Measurements from ENCODE around the gene BCAS1.

BCAS1 gene

DNA sequence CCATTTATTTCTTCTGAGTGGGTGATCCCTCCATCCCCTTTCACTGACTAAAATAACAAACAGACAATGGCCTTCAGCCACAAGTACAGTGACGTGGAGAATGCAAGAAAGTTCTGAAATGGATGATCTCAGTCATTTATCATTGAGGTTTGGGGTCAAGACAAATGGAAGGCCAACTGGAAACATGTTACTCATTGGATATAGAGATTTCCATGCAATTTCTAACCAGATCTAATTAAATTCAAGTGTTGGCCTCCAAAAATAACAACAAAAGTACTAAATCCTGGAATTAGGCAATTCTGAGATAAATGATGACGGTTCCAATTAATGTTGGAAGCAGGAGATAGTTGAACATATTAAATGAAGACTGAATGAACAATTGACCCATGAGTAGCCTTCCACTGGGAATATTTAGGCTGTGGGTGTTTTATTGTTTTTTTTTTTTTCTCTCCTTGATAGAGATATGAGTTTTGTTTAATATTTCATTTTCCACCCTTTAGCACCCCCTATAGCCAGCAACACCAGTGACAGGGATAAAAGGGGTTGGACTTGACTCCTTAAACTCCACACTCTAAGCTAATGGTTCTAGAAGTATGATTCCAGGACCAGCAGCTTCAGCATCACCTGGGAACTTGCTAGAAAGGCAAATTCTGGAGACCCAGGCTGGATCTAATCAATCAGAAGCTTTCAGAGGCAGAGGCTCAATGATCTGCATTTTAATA, 112.8 kb downstream of the BCAS1 start:
- no peak for DNase-seq

DNA sequence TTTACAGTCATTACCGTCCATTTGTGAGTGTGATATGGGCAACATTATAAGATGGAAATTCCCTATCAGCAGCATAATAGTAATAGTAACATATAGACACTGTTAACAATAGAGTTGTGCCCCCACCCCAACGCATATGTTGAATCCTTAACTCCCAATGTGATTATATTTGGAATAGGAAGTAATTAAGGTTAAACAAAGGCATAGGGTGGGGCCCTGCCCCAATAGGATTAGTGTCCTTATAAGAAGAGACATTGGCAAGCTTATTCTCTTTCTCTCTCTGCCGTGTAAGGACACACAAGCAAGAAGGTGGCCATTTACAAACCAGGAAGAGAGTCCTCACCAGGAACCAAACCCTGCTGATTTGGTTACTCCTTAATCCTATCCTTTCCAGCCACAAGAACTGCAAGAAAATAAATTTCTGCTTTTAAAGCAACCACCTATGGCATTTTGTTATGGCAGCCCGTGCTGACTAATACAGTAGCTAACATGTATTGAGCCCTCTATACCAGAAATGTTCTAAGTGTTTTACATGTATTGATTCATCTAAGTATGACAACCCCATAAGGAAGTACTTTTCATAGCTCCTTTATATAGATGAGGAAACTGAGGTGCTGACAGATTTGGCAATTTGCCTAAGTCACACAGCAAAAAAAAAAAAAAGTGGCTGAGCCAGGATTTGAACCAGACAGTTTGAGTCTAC, 114.2 kb downstream of the BCAS1 start:
- no peak for DNase-seq

DNA sequence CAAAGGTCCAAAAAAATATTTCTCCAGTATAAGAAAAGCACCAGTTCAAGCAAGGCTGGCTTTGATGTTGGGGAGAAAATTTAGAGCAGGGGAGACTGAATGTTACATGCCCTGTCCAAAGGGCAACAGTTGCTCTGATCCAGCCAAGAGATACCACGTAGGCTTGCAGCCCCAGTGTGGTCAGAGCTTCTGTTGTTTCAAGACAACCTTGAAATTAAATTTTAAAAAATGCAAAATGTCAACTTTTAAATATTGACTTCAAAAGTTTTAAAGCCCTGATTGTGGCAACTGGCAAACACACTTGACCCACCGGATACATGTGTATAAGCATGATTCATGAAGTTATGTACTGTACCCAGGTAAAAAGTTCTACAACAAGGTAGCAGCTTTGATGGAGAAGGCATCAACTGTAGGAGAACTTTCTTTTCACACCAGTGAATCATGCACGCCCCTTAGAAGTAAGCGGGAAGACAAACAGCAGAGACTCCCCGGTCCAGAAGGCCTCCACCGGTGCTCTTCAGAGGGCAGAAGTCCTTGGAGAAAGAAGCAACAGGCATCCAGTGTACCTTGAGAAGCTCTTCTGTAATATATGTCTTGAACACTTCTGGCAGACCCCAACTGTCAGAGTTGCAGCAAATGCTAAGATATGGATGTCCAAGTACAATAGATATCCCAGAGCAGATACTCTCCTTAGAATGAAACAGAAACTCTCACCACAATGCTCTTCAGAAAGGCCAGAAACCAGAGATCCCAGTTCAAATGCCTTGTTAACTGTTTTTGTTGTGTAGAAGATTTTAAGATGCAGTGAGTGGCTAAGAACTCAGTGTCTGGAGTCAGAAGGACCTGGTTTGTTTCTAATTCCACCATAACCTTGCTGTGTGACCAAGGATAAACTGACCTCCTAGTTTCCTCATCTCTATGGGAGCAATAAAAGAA, 115.4 kb downstream of the BCAS1 start:
- DNase-seq = no peak

DNA sequence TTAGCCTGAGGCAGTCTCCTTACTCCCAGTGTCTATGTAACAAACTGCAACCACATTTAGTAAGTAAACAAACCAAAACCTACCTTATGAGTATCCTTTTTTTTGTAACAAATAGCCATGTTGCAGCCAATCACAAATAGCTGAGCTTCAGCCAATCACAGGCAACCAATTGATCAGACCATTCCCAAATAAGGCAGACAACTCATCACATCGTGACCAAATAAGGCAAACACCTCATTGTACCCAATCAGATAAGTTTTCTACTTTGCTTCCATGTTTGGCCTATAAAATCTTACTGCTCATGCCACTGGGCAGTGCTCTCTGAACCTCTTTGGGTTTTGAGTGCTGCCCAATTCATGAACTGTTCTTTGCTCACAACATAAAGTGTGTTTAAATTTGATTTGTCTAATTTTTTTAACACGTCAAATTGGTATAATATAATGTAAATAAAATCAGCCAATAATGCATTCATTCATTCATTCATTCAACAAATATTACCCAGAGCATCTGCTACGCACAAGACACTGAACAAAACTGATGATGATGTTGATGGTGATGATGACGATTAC, 117.8 kb downstream of the BCAS1 start:
- no peak for DNase-seq

DNA sequence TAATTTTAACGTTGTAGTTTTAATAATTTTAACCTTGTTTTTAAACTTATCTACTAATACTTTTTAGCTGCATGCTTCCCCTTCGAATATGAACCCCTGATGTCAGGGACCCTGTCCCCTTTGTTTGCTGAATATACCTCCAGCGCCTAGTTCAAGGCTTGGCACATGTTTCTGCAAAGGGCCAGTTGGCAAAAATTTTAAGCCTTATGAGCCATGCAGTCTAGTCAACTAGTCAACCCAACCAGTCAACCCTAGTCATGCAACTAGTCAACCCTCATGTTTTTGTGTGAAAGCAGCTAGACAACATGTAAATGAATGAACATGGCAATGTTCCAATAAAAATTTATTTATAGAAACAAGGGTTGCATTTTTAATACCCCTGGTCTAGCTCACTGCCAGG, 119.8 kb downstream of the BCAS1 start:
- DNase-seq = no peak

DNA sequence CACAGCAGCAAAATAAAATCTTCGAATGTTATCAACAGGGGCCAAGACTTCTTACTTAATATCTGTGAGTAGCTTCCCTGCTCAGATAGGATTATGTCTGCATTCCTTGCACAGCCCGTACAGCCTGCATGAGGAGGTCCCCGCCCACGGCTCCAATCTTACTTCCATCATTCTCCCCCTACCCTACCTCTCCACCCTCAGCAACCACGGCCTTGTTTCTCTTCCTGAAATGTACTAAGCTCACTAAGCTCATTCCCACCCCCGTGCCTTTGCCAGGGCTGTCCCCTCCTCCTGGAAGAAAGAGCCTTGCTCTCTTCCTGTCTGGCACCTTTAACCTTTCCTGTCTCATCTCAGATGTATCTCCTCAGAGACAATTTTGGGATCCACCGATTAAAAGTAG, 120.4 kb downstream of the BCAS1 start:
- DNase-seq = no peak

DNA sequence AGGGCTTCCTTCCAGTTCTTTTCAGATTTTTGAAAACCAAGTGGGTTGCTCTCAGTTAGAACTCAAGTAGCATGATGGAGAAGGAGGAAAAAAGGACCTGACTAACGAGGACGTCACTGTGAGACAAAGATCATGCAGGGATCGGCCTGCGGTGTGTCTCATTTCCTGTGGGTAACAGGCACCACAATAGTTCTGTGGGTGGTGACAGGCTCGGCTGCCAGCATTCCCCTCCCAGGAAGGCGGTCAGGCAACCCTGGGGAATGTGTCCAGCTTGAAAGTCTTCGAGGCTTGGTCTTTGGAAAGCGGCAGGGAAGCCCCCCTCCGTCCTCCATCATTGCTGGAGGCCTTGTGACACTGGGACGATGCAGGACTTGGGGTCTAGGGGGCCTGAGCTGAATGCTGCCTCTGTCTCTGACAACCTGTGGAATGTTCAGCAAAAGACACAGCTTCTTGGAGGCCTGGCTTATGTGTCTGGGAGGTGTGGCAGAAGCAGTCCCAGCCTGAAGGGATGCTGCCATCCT, 121.0 kb downstream of the BCAS1 start:
- peak; percentile 78 for DNase-seq

DNA sequence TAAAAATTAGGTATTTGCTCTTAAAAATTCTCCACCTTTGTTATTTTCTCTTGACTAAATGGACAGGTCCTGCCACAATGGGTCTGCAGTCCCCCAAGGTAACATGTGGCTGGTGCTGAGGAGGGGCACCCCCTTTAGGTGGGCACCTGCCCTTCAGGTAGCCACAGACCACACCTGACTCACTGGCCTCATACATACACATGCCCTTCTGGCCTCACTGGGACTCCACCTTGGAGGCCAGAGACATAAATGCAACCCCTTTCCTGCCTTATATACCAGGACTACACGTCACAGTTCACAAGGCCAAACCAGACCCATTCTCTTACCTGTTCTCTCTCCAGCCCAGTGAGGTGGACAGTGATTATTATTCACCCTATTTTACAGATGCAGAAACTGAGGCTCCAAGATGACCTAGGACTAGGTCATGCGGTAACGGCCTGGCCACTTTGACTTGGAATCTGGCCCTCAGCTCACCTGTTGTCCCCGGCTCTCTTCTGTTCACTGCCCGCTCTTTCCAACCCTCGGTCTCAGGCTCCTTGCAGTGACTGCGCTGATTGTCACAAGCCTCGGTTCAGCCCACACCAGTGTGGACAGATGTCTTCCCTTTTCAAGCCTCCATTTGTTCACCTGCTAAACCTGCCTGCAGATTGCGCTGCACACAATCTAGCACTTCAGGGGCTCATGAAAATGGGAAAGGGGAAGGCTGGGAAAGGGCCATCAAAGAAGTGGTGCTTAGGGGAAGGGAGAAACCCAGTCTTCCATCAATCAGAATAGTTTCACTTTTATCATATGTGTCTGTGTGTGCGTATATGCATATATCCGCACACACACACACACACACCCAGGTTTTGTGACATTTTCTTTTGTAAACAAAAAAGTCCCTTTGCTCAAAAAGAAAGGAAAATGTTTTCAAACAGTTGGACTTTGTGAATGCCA, 121.7 kb downstream of the BCAS1 start:
- peak; percentile 8 for DNase-seq

DNA sequence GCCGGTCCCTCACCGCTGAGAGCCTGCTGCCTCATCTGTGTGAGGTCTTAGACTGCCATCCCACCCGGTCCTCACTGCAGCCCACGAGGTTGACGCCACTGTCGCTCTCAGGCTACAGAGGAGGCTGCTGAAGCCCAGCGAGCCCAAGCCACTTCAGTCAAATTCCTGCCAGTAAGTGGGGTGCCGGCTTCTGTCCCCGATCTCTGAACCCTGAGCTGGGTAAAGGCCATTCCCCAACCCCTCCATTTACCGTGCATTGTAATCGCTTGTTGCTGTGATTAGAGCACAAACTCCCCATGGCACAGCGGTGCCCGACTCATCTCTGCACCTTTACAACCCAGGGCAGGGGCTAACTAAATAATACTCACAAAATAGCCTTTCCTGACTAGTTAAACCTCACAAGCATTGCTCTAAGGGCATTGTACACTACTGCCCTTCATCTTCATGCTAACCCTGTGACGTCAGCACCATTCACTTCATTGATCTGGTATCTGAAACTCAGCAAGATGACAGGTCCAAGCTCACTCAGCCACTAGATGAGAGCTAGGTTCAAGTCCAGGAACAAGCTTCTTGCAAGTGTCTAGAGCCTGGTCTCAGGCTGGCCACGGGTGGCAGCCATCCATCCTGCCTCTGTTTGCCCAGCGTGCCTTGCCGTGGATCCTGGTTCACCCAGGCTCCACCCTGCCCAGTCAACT, 122.7 kb downstream of the BCAS1 start:
- DNase-seq = no peak

DNA sequence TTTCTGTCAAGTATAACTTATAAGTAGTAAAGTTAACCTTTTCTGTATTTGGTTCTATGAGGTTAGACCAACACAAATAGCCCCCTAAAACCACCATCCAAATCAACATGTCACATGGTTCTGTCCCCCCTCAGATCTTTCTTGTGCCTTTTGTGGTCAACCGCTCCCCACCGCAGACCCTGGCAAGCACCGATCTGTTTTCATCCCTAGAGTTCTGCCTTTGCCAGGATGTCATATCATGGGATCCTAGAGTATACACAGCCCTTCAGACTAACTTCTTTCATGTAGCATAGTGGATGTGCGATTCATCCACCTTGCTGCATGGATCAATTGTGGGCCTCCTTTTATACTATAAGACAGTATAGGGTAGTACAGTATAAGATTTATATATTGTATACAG, 124.3 kb downstream of the BCAS1 start:
- DNase-seq = no peak

DNA sequence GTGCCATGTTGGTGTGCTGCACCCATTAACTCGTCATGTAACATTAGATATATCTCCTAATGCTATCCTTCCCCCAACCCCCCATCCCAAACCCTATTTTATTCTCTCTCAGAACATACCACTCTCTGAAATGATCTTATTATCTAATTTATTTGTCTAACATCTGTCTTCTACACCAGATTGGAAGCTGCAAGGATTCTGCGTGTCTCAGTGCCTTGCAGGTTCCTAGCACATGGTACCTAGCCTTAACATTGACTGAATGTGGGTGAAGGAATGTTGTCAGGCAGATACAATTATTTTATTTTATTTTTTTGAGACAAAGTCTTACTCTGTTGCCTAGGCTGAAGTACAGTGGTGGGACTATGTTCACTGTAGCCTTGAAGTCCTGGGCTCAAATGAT, 124.9 kb downstream of the BCAS1 start:
- no peak for DNase-seq

DNA sequence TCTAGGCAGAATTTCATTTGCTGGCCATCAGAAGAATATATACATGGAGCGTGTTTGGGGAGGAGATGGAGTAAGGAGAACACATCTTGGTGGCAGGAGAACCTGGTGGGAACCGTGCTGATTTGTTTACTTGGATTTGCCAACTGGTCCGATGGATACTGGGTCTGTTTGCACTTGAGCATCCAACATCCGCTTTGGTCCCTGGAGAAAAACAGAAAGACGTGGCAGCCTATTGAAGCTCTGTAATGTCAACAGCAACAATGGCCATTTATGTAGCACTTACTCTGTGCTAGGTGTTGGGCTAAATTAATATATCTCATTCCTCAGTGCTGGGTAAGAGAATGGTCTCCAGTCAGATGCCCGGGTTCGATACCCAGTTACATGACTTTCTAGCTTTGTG, 125.6 kb downstream of the BCAS1 start:
- DNase-seq = no peak

DNA sequence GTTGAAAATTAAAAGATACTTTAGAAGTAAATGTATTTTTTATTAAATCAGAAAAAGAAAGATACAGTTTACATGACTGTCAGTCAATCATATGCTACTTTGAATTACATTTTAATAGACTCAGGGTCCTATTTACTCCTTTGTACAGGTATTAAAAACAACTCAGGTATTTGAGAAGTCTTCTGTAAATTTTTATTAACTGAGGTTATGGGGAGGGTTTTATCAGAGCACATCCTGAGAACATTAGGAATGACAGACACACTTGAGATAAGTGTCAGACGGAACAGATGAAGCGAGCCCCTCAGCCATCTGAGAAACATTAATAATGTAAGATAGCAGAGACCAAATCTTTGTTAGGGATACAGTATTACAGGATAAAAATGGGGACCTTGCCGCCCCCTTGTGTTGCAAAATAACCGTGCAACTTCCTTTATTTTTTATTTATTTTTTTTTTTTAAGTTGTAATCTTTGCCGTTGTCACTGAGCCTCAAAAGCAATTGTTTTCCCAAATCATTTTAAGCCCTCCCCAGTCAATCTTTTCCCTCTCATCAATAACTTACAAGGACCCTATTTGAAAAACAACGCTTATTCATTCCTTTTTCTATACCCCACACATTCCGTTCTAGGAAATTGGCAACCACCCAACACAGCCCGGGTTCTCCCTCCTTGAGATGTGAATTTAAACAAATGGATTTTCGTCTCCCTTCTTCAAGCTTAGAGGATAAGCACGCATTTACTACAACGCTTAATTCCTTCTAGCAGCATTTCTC, 126.7 kb downstream of the BCAS1 start:
- DNase-seq = peak; percentile 9

DNA sequence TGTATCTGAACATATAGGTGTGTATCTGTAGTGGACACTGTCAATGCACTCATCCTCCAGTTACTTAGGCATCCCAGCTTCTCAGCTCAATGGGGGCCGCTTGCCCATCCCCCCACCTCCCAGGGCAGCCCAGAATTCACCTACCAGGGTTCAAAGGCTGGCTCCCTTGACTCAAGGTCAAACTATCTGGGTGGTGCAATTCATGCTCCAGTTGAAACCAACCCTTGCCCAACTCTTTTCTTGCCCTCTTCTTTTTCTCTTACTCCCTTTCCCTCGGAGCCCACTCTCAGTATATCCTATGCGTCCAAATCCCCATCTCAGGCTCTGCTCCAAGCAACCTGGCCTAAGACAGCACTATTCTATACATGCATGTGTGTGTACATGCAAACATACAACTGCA, 127.4 kb downstream of the BCAS1 start:
- DNase-seq = no peak

DNA sequence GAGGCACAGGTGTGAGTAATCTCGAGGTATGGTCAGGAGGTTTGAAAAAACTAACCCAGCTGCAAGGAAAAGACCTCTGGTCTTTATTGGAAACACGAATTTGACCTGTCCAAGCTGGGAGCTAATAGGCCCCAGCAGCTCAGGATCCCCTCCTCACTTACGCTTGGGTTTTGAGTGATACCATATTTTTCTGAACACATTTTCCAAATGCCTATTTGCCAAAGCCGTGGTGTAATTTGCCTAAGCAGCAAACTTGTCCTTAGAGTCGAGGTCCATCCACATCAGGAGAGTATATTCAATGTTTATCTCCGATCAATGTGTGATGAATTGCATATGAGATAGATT, 128.0 kb downstream of the BCAS1 start:
- no peak for DNase-seq

DNA sequence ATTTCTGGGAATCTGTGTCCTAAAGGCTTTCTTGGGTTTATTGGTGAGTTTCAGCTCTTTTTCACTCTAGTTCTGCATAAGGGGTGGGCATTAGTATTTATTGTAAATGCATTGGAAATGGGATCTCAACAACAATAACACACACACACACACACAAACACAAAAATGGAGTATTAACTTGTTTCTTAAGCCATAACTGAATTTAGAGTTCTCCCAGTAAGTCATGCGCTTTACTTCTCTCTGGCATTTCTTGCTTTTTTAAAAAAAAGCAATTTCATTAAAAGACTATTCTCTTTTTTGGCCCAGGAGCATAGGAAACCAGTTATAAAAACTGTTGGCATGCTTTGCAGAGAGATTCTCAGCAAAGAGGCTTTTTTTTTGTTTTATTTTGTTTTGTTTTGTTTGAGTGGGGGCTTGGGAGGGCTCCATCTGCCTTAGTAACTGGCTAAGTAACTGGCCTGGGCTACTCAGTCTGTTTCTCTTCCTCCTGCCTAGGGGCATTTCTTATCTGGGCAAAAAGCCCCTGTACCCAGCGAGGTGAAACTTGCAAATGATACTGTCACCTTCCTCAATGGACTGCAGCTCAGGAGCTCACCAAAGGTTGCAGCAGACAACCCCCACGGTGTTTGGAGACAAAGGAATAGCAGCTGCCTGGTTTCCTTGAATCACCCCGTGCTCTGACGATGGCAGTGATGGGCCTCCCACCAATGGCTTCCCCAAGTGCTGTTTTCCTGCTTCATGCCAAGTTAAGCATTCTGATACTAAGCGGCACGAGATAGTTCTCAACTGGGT, 128.5 kb downstream of the BCAS1 start:
- DNase-seq = no peak

DNA sequence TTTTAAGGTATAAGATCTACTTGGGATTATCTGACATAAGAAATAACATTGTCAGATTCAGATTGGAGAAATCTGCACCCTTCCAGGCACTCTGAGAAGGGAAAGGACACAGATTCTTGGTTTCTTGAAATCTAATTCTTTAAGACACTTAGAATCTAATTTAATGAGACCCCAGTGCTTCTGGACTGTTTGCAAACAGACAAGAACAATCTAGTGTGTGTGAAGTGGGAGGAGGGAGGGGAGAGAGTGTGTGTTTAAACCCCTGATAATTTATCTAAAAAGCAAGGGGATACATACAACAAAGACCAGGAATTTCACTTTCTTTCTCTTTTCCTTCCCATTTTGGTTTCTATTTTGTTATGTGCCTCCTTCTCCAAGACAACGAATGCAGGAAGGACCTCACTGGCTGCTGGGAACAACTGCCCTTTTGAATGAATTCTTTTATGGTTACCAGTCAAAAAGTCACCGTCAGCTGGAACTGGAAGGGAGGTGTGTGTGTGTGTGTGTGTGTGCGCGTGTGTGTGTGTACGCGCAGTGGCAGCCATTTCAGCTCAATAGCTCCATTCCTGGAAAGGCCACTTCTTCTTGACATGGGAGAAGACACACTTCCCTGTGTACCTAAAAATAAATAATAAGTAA, 129.4 kb downstream of the BCAS1 start:
- DNase-seq = no peak

DNA sequence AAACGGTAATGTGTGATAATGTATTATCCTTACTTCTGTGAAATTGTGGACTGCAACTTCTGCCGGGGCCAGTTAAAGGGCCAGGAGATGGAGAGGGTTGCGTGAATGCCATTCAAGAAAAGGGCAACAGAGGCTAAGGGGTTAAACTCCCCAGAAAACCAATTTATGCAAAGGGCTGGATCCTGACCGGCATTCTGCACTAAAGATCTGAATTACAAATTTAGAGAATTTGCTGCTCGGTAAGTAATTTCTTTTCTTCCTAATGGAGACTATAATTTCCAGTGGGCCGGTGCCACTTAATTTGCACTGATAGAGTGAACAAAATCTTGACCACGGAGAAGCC, 130.1 kb downstream of the BCAS1 start:
- no peak for DNase-seq
